Measurements from ENCODE around the gene FBF1. TPM values are rescaled to one million over a fixed set of nuclear protein-coding genes. Genes with fewer than 3 reads are reported as not detected.

FBF1 gene
- total RNA-seq, 1 experiment from 2014 or later = 34.4 TPM

DNA sequence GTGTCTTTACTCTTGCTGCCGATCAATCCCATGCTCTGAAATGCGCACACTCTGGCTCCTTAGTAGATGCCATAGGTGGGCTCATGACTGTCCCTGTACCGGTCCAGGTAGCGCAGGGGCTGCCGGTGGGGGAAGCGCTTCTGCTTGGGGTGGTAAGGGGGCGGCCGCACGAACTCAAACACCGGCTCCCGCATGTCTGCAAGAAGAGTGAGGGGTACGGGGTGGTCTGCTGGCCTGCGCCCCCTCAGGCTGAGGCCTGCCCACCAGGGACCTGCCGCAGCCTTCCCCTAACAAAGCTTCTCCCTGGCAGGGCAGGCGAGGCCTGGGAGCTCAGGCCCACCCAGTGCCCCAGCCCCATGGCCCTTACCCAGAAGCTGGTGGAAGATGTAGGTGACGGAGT is 42.1 kb downstream of the FBF1 start:
- H3K36me3 ChIP-seq (ENCODE audit: insufficient read depth, low read length, poor library complexity, severe bottlenecking) = peaks cover 36% of the 10 kb centered on the region
- no peak for DNase-seq (ENCODE audit: low spot score)
- no TSS peak for BruUV-seq (replicated peaks)
- no peak overlapping the region for H3K4me3 ChIP-seq (ENCODE audit: low read depth, low read length, poor library complexity, severe bottlenecking)
- ChIA-PET CTCF (no interaction called here), POLR2A (ENCODE audit: low non-redundant PET) (interaction anchor here (0.6 kb wide), 1 partner anchor 1165 kb away, joined by 7 read pairs; no protein-coding TSS in a partner anchor)
- H3K27me3 ChIP-seq (replicated peaks; ENCODE audit: insufficient read depth, low read depth, low read length, poor library complexity) = no peaks in the 10 kb centered on the region
- peaks cover 22% of the 10 kb centered on the region for H3K4me1 ChIP-seq (ENCODE audit: insufficient read depth, low read length, poor library complexity, severe bottlenecking)
- no peak overlapping the region for H3K27ac ChIP-seq (ENCODE audit: low read depth, low read length, poor library complexity, severe bottlenecking)
- no peaks in the 10 kb centered on the region for H3K9me3 ChIP-seq (ENCODE audit: low read depth, low read length, poor library complexity, severe bottlenecking)
- TF ChIP-seq, protein P1, sequence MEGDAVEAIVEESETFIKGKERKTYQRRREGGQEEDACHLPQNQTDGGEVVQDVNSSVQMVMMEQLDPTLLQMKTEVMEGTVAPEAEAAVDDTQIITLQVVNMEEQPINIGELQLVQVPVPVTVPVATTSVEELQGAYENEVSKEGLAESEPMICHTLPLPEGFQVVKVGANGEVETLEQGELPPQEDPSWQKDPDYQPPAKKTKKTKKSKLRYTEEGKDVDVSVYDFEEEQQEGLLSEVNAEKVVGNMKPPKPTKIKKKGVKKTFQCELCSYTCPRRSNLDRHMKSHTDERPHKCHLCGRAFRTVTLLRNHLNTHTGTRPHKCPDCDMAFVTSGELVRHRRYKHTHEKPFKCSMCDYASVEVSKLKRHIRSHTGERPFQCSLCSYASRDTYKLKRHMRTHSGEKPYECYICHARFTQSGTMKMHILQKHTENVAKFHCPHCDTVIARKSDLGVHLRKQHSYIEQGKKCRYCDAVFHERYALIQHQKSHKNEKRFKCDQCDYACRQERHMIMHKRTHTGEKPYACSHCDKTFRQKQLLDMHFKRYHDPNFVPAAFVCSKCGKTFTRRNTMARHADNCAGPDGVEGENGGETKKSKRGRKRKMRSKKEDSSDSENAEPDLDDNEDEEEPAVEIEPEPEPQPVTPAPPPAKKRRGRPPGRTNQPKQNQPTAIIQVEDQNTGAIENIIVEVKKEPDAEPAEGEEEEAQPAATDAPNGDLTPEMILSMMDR (conservative IDR thresholded peaks at IDR 0.05; ENCODE audit: low read depth, low read length) = no peak
- no peak for TF ChIP-seq EZH2 (IDR thresholded peaks at IDR 0.05; ENCODE audit: borderline replicate concordance, low read depth, low read length, poor library complexity, severe bottlenecking)
- intact Hi-C loops (cut with micrococcal nuclease; ENCODE audit: unreplicated experiment) = no loop called here

DNA sequence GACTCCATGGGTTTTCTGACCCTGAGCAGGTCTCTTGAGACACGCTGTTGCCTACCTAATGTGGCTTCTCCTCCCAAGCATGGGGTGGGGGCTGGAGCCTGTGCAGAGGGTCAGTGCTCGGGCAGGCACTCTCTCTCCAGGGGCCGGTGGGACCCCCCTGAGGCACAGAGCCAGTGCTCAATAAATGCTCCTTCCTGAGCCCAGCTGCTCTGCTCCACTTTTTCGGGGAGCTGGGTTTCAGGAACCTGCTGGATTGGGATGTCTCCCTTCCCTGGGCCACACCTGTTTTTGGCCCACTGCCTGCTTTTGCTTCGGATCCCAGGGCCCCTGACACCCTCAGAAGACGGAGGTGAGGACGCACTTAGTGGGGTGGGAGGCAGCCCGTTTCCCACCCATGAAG is 42.8 kb downstream of the FBF1 start:
- H3K4me1 ChIP-seq (ENCODE audit: insufficient read depth, low read length, poor library complexity, severe bottlenecking) = peaks cover 17% of the 10 kb centered on the region
- no peak for DNase-seq (ENCODE audit: low spot score)
- POLR2A ChIA-PET (ENCODE audit: low non-redundant PET) = interaction anchor here (0.6 kb wide), 1 partner anchor 1166 kb away, joined by 7 read pairs; no protein-coding TSS in a partner anchor
- no TSS peak for BruUV-seq (replicated peaks)
- CTCF ChIA-PET = no interaction called here
- no peaks in the 10 kb centered on the region for H3K9me3 ChIP-seq (ENCODE audit: low read depth, low read length, poor library complexity, severe bottlenecking)
- no peak overlapping the region for H3K4me3 ChIP-seq (ENCODE audit: low read depth, low read length, poor library complexity, severe bottlenecking)
- no peaks in the 10 kb centered on the region for H3K27me3 ChIP-seq (replicated peaks; ENCODE audit: insufficient read depth, low read depth, low read length, poor library complexity)
- peak overlapping the region; percentile 84 for H3K27ac ChIP-seq (ENCODE audit: low read depth, low read length, poor library complexity, severe bottlenecking)
- intact Hi-C loops (cut with micrococcal nuclease; ENCODE audit: unreplicated experiment) = no loop called here
- TF ChIP-seq, protein P1 (conservative IDR thresholded peaks at IDR 0.05; ENCODE audit: low read depth, low read length) = no peak
- TF ChIP-seq EZH2 (IDR thresholded peaks at IDR 0.05; ENCODE audit: borderline replicate concordance, low read depth, low read length, poor library complexity, severe bottlenecking) = no peak
- H3K36me3 ChIP-seq (ENCODE audit: insufficient read depth, low read length, poor library complexity, severe bottlenecking) = peaks cover 40% of the 10 kb centered on the region

DNA sequence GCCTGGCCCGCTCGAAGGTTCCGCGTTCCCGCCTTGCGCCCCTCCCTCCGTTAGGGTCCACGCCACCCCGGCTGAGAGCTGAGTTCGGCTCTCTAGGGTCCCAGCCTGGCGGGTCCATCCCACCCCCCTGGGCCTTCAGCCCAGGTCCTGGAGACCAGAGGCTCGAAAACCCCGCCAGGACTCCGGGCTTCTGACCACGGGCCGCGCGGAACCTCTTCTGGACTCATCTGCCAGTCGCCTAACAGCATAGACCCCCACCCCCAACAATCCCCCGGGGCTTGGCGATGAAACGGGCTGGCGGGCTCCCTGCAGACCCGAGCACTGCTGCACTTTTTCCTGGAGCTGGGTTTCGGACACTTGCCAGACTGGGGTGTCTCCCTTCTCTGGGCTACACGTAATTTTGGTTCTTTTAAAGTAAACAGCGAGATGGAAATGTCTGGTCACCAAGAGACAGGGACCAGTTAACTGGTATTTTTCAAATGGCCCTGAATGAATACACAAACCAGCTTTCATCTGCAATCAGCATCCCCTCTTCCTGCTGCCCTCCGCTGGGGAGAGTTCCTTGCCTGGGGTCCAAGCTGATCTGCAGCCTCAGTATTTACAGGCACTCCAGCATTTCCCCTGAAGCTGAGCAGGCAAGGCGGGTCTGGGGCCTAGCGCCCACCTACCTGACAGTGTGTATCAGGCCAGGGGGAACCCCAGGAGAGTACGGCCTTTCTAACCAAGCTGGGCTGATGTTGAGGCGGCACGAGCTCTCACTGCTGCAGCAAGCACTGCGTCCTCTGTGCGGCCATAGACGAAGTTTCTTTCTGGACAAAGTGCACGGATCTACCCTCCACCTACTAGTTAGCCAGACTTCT is 43.5 kb downstream of the FBF1 start:
- no peak for DNase-seq (ENCODE audit: low spot score)
- Histone ChIP-seq H3K36me3 (ENCODE audit: insufficient read depth, low read length, poor library complexity, severe bottlenecking) (peaks cover 40% of the 10 kb centered on the region), H3K27me3 (replicated peaks; ENCODE audit: insufficient read depth, low read depth, low read length, poor library complexity) (no peaks in the 10 kb centered on the region), H3K9me3 (ENCODE audit: low read depth, low read length, poor library complexity, severe bottlenecking) (no peaks in the 10 kb centered on the region), H3K27ac (ENCODE audit: low read depth, low read length, poor library complexity, severe bottlenecking) (peak overlapping the region; percentile 84), H3K4me3 (ENCODE audit: low read depth, low read length, poor library complexity, severe bottlenecking) (peak overlapping the region; percentile 89), H3K4me1 (ENCODE audit: insufficient read depth, low read length, poor library complexity, severe bottlenecking) (peaks cover 17% of the 10 kb centered on the region)
- BruUV-seq (replicated peaks) = TSS peak; percentile 63
- no peak for TF ChIP-seq EZH2 (IDR thresholded peaks at IDR 0.05; ENCODE audit: borderline replicate concordance, low read depth, low read length, poor library complexity, severe bottlenecking)
- TF ChIP-seq, protein P1 (conservative IDR thresholded peaks at IDR 0.05; ENCODE audit: low read depth, low read length) = no peak
- intact Hi-C loops (cut with micrococcal nuclease; ENCODE audit: unreplicated experiment) = no loop called here
- ChIA-PET CTCF (interaction anchor here (1.5 kb wide), 1 partner anchor 49 kb away, joined by 5 read pairs; no protein-coding TSS in a partner anchor), POLR2A (ENCODE audit: low non-redundant PET) (interaction anchor here (0.6 kb wide), 1 partner anchor 8 kb away, joined by 3 read pairs; no protein-coding TSS in a partner anchor)

Measured in A673 (cell line).